KMS-11 (cell line): Measurements from ENCODE around the gene MRPS18A.

Experiments
- H2AFZ ChIP-seq: fragments of 200-600 bp; sonication (generic); 2 replicates; pipeline ENCODE4 v1.6.1; 2016; ENCODE audit warnings: antibody characterized with exemption, mixed run types, low read depth
- H3K27ac ChIP-seq: fragments of 200-600 bp; sonication (generic); 2 replicates; pipeline ENCODE4 v1.6.1; 2016; ENCODE audit warnings: mild to moderate bottlenecking, mixed run types
- H3K27me3 ChIP-seq: fragments of 200-600 bp; sonication (generic); 2 replicates; pipeline ENCODE4 v1.6.1; 2017; ENCODE audit warnings: mild to moderate bottlenecking, low read depth, mixed run types, moderate library complexity; ENCODE audit not compliant: insufficient read depth
- H3K36me3 ChIP-seq: fragments of 200-600 bp; sonication (generic); 2 replicates; pipeline ENCODE4 v1.6.1; 2017; ENCODE audit warnings: mild to moderate bottlenecking, mixed run types; ENCODE audit not compliant: insufficient read depth
- H3K4me1 ChIP-seq: fragments of 200-600 bp; sonication (generic); 2 replicates; pipeline ENCODE4 v1.6.1; 2016; ENCODE audit warnings: mild to moderate bottlenecking, low read depth, mixed run types; ENCODE audit not compliant: poor library complexity, severe bottlenecking
- H3K4me2 ChIP-seq: fragments of 200-600 bp; sonication (generic); 2 replicates; pipeline ENCODE4 v1.7.0; 2016; ENCODE audit warnings: mild to moderate bottlenecking, mixed run types
- H3K4me3 ChIP-seq: fragments of 200-600 bp; sonication (generic); IDR thresholded peaks from 2 replicates; pipeline ENCODE4 v1.6.1; 2017; ENCODE audit warnings: low read depth, low read length, mixed read lengths; ENCODE audit not compliant: insufficient read depth
- H3K79me2 ChIP-seq: fragments of 200-600 bp; sonication (generic); 2 replicates; pipeline ENCODE4 v1.6.1; 2016; ENCODE audit warnings: low read depth, mixed run types; ENCODE audit not compliant: insufficient read depth
- H3K9ac ChIP-seq: fragments of 200-600 bp; sonication (generic); 2 replicates; pipeline ENCODE4 v1.6.1; 2016; ENCODE audit warnings: mild to moderate bottlenecking, mixed run types
- H4K20me1 ChIP-seq: fragments of 200-600 bp; sonication (generic); 2 replicates; pipeline ENCODE4 v1.6.1; 2016; ENCODE audit warnings: mild to moderate bottlenecking, mixed run types; ENCODE audit not compliant: insufficient read depth
- TF ChIP-seq, protein P1 (sequence below): fragments of 200-600 bp; sonication (generic); conservative IDR thresholded peaks from 2 replicates; pipeline ENCODE4 v1.6.1; 2017; ENCODE audit warnings: low read depth, mild to moderate bottlenecking, antibody characterized with exemption, low read length, moderate library complexity, mixed read lengths

The MRPS18A gene

DNA sequence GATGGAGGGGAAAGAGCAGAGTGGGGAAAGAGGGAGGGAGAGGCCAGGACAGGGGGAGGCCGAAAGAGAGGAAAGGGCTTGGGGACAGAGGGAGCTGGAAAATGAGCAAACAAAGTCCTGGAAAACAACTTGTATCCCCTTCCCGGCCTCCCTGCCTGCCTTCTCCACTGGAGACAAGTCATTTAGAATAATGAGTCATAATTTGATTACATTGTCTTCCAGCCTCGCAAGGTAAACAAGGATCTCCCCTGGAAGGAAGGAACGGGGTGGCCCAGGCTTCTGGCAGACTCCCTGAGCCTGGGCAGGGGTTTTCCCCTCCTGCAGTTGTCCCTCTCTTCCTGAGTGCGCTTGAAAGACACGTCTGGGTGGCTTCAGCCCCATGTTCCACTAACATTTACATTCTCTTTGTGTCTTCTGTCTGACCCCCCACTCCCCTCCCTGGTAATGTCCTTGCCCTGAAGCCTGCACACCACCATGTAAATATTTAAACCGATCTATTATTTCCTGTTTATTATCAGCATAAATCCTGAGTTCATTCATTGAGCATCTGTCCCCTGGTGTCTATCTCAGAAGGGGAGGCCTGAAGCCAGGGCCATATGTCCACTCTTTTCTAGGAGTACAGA is 12.1 kb upstream of the MRPS18A start:
- TF ChIP-seq, protein P1, sequence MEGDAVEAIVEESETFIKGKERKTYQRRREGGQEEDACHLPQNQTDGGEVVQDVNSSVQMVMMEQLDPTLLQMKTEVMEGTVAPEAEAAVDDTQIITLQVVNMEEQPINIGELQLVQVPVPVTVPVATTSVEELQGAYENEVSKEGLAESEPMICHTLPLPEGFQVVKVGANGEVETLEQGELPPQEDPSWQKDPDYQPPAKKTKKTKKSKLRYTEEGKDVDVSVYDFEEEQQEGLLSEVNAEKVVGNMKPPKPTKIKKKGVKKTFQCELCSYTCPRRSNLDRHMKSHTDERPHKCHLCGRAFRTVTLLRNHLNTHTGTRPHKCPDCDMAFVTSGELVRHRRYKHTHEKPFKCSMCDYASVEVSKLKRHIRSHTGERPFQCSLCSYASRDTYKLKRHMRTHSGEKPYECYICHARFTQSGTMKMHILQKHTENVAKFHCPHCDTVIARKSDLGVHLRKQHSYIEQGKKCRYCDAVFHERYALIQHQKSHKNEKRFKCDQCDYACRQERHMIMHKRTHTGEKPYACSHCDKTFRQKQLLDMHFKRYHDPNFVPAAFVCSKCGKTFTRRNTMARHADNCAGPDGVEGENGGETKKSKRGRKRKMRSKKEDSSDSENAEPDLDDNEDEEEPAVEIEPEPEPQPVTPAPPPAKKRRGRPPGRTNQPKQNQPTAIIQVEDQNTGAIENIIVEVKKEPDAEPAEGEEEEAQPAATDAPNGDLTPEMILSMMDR: no peak
- no peak overlapping the region for H3K27ac ChIP-seq
- H2AFZ ChIP-seq: no peak overlapping the region
- no peak overlapping the region for H3K4me3 ChIP-seq
- H3K4me2 ChIP-seq: no peak overlapping the region
- no peak overlapping the region for H3K9ac ChIP-seq
- H3K4me1 ChIP-seq: peaks cover 16% of the 10 kb centered on the region
- no peaks in the 10 kb centered on the region for H3K27me3 ChIP-seq
- no peaks in the 10 kb centered on the region for H4K20me1 ChIP-seq
- H3K79me2 ChIP-seq: no peaks in the 10 kb centered on the region
- no peaks in the 10 kb centered on the region for H3K36me3 ChIP-seq

DNA sequence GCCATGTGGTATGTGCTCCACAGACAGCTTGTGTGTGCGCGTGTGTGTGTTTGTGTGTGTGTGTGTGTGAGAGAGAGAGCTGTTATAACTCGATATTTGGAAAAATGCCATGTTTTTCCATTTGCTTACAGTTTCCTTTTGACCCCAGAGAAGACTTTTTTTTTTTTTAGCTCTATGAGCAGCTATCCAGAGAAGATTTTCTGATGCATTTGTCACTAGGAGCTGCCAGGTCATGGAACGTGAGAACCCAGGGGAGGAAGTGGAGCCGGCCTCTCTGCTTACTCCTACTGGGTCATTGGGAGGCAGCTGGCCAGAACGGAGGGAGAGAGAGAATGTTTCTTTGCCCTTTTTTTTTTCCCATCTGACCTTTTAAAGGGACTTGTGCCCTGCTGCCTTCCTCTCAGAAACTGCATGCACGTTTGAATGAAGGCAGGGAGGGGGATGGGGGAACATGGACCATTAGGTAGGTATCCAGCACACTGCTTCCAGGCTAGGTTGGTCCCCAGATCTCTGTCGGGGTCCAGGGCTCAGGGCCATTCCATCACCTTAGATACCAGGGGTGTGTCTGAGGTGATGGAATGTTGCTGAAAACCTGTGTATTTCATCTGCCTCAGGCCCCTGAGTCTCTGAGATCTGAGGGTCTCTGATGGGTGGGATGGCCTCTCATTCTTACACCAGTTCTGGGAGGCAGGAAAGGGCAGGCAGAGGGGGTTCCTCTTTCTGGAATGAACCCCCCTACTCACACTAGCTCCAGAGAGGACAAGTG is 11.2 kb upstream of the MRPS18A start:
- Histone ChIP-seq H3K4me3 (no peak overlapping the region), H3K36me3 (no peaks in the 10 kb centered on the region), H3K27ac (no peak overlapping the region), H2AFZ (no peak overlapping the region), H3K79me2 (no peaks in the 10 kb centered on the region), H3K4me2 (no peak overlapping the region), H3K4me1 (peaks cover 7% of the 10 kb centered on the region), H4K20me1 (no peaks in the 10 kb centered on the region), H3K9ac (no peak overlapping the region), H3K27me3 (no peaks in the 10 kb centered on the region)
- TF ChIP-seq, protein P1: no peak

DNA sequence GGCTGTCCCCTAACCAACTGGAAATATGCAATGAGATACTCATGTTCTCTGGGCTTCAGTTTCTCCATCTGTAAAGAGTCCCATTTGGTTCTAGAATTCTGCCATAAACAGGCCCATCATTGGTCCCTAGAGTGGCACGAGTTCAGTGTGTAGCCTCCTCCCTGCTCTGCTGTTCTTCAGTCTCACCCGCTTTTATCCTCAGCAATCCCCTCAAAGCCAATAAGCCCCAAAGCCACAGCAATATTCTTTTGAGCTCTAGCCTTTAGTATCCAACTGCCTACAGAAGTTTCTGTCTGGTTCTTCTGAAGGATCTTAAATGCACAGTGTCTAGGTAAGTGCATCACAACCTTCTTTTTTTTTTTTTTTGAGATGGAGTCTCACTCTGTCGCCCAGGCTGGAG is 9.8 kb upstream of the MRPS18A start:
- Histone ChIP-seq H3K36me3 (no peaks in the 10 kb centered on the region), H2AFZ (no peak overlapping the region), H3K27ac (no peak overlapping the region), H3K4me1 (no peaks in the 10 kb centered on the region), H3K4me3 (no peak overlapping the region), H3K79me2 (no peaks in the 10 kb centered on the region), H3K9ac (no peak overlapping the region), H3K27me3 (no peaks in the 10 kb centered on the region), H4K20me1 (no peaks in the 10 kb centered on the region), H3K4me2 (no peak overlapping the region)
- TF ChIP-seq, protein P1: no peak

DNA sequence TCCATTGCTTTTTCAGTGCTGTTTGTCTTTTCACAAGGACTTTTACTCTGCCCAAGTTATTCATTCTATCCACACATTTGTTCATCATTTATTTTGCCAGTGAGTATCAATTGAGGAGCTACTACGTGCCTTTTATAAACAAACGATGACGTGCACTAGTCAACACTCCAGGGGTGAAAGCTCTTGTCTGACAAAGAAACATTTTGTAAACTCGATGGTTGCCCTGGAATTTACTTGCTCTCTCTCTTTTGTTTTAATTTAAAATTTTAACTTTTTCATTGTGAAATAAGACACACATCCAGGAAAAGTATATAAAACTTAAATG is 8.3 kb upstream of the MRPS18A start:
- no peak overlapping the region for H3K27ac ChIP-seq
- TF ChIP-seq, protein P1: no peak
- H3K36me3 ChIP-seq: no peaks in the 10 kb centered on the region
- no peak overlapping the region for H3K9ac ChIP-seq
- H3K27me3 ChIP-seq: no peaks in the 10 kb centered on the region
- H3K4me3 ChIP-seq: no peak overlapping the region
- no peaks in the 10 kb centered on the region for H4K20me1 ChIP-seq
- H3K4me1 ChIP-seq: no peaks in the 10 kb centered on the region
- H2AFZ ChIP-seq: no peak overlapping the region
- H3K79me2 ChIP-seq: no peaks in the 10 kb centered on the region
- H3K4me2 ChIP-seq: no peak overlapping the region
